ENCODE results near the gene LRRC36.

The LRRC36 gene

DNA sequence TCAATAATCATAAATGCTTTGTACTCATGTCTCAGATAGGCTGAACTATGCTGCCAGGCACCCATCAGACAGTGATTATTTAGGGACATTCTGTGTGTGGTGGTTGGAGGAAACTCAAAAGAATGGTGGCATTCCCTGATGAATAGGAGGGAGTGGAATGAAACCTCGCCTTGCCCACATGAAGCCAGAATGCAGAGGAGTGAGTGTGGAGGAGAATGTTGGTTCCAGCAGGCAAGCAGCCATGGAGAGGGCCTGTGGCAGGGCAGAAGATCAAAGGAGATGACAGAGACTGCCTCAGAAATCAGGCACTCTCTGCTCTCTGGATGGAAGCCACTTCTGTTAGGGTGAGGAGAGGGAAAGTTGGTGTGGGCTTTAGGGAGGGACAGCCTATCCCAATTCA, 22.6 kb upstream of the LRRC36 start:
- no peak for DNase-seq (ENCODE audit: low spot score in 2 of 2)
- Mint-ChIP-seq H3K27ac (no peak overlapping the region), H3K36me3 (no peaks in the 10 kb centered on the region), H3K4me3 (no peak overlapping the region), H3K27me3 (peaks cover 5% of the 10 kb centered on the region), H3K9me3 (no peaks in the 10 kb centered on the region), H3K4me1 (peaks cover 3% of the 10 kb centered on the region)
- no peak for ATAC-seq (ENCODE audit: low read depth)

DNA sequence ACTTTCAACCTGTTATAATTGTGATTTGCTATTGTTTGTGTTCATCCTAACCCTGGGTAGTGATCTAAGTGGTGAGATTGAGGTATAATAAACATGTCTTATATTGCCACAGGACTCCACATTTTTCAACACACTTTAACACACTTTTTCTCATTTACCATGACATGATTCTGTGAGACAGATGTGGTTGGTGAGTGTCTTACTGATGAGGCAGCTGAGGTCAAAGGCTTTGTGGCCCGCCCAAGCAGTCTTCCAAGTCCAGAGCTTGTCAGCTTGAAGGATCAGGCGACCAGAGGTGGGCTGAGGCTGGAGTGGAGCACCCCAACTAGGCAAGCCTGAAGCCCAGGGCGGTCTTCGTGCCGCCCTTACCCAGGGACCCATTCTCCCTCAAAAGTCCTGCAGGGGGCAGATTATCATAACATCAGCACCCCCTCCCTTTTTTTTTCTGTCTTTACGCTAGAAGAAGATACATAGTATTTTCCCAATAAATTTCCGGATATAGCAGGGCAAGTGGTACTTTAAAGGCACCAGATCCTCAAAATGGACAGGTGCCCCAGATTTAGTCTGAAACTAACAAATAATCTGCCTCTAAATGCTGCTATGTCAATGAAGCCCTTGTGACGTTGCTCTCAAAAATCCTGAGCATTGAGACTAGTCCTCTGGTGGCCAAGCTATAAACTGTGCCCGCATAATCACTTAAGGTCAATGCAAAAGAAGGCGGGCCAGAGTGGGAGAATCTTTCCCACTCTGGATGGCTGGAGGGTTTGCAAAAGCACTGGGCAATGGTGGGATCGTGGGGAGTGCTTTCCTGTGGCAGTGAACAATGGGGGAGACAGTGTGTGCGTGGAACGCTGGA, 21.2 kb upstream of the LRRC36 start:
- Mint-ChIP-seq H3K4me1 (peaks cover 3% of the 10 kb centered on the region), H3K4me3 (no peak overlapping the region), H3K9me3 (no peaks in the 10 kb centered on the region), H3K27me3 (peaks cover 5% of the 10 kb centered on the region), H3K27ac (no peak overlapping the region), H3K36me3 (no peaks in the 10 kb centered on the region)
- ATAC-seq (ENCODE audit: low read depth) (no peak), DNase-seq (ENCODE audit: low spot score in 2 of 2) (no peak)

DNA sequence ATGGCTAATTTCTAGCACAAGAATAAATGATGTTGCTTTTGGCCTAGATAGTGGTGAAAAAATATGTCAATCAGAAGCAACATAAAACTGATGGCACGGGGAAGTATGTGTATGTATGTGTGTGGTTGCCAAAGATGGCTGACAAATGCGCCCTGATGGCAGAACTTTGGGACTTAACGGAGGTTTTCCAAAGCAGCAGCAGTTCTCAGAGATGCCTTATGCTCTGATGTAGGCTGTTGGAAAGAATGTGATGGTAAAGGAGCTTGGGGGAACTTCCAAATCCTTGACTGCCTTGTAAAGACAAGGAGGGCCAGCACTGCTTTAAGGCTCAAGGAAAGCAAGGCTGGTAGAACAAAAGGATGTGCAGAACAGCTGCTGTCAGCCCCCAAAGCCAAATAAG, 16.1 kb upstream of the LRRC36 start:
- Mint-ChIP-seq H3K9me3 (no peaks in the 10 kb centered on the region), H3K27ac (no peak overlapping the region), H3K27me3 (peaks cover 3% of the 10 kb centered on the region), H3K36me3 (no peaks in the 10 kb centered on the region), H3K4me3 (no peak overlapping the region), H3K4me1 (peaks cover 3% of the 10 kb centered on the region)
- DNase-seq (ENCODE audit: low spot score in 2 of 2) (no peak), ATAC-seq (ENCODE audit: low read depth) (no peak)

DNA sequence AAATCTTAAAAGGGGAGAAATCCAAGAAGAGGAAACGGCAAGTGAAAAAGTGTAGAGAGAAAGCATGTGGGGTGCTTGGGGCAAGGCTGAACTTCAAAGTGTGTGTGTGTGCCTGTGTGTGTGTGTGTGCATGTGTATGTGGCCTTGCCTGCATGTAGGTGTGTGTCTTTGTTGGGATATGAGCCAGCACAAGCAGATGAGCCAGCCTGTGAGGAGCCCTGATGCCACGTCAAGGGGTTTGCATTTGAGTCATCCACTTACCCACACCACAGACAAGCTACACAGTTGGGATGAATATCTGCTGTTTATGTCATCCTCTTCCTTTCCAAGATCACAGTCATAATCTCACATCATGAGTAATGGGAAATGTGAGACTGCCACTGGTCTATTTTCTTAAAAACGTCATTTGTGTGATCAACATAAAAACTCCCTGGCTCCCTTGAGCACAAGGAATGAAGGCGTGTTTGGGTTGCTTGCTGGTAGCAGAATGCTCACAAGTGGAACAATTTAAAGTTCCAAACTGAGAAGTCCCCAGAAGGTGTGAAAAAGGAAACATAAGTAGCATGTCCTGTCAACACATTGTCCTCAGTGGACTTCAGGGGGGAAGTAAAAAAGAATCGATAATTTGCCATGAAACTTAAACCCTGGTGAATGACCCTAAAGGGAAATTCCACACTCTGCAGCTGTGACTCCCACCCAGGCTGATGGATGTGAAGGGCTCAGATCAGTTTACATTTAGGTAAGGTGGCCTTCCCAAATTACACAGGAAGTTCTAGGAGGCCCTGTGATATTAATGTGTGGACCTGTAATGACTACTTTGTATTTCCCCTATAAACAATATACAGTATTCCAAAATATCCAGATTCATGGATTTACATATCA, 14.8 kb upstream of the LRRC36 start:
- no peak overlapping the region for H3K4me3 Mint-ChIP-seq
- ATAC-seq (ENCODE audit: low read depth) (no peak), DNase-seq (ENCODE audit: low spot score in 2 of 2) (no peak)
- H3K27ac Mint-ChIP-seq = no peak overlapping the region
- H3K9me3 Mint-ChIP-seq = no peaks in the 10 kb centered on the region
- peaks cover 3% of the 10 kb centered on the region for H3K27me3 Mint-ChIP-seq
- no peaks in the 10 kb centered on the region for H3K36me3 Mint-ChIP-seq
- peaks cover 3% of the 10 kb centered on the region for H3K4me1 Mint-ChIP-seq

DNA sequence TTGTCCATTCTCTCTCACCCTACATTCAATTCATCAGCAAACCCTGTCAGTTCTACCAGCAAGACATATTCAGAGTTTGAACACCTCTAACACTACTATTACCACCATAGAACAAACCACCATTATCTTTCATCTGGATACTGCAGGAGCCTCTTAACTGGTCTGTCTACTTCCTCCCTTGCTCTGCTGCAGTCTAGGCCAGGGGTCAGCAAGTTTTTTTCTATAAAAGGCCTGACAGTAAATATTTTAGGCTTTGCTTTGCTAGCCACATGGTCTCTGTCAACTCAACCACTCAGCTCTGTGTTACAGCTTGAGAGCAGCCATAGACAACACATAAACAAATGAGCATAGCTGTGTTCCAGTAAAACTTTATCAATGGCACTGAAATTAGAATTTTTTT, 13.9 kb upstream of the LRRC36 start:
- Mint-ChIP-seq H3K4me1 (peaks cover 3% of the 10 kb centered on the region), H3K27ac (no peak overlapping the region), H3K4me3 (no peak overlapping the region), H3K9me3 (no peaks in the 10 kb centered on the region), H3K36me3 (no peaks in the 10 kb centered on the region), H3K27me3 (peaks cover 3% of the 10 kb centered on the region)
- ATAC-seq (ENCODE audit: low read depth) (no peak), DNase-seq (ENCODE audit: low spot score in 2 of 2) (no peak)

DNA sequence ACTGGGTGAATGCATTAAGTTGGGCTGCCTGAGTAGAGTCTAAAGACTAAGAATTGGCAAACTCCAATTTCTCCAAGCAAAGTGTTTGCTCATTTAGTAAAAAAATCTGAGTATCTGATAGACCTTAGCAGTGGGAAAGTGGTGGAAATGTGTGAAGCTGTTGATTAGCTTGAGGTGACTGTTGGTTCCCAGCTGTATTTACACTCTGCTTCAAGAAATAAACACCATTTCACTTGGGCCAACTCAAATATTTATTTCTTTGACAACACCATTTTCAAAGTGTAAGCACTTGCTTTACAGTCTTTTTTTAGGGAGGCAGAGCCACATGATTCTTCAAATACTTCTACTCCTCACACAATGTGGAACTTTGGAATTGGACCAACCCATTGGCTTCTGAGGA, 8.8 kb upstream of the LRRC36 start:
- Mint-ChIP-seq H3K4me1 (no peaks in the 10 kb centered on the region), H3K27me3 (peaks cover 5% of the 10 kb centered on the region)

DNA sequence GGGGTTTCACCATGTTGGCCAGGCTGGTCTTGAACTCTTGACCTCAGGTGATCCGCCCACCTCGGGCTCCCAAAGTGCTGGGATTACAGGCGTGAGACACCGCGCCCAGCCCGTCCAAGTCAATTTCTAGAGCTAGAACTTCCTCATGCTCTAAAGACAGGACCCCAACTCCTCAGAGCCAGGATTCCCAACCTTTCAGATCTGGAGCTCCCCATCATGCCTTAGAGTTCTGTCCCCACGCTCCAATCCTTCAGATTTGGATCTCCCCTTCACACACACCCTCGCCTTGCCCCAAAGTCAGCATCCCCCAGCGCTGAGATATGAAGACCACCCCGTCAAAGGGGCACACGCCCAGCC, 522 bp upstream of the LRRC36 start:
- peaks cover 1% of the 10 kb centered on the region for H3K36me3 Mint-ChIP-seq
- peaks cover 26% of the 10 kb centered on the region for H3K4me1 Mint-ChIP-seq
- DNase-seq (ENCODE audit: low spot score in 2 of 2) = no peak
- H3K27me3 Mint-ChIP-seq = peaks cover 11% of the 10 kb centered on the region
- H3K4me3 Mint-ChIP-seq = peak overlapping the region; percentile 82
- no peak for ATAC-seq (ENCODE audit: low read depth)
- peaks cover 2% of the 10 kb centered on the region for H3K9me3 Mint-ChIP-seq
- H3K27ac Mint-ChIP-seq = peak overlapping the region; percentile 73

More for the DNA sequence above, 8.8 kb upstream of the LRRC36 start:
- DNase-seq (ENCODE audit: low spot score in 2 of 2) = no peak
- H3K36me3 Mint-ChIP-seq = no peaks in the 10 kb centered on the region
- no peak overlapping the region for H3K4me3 Mint-ChIP-seq
- no peaks in the 10 kb centered on the region for H3K9me3 Mint-ChIP-seq
- no peak for ATAC-seq (ENCODE audit: low read depth)
- no peak overlapping the region for H3K27ac Mint-ChIP-seq

DNA sequence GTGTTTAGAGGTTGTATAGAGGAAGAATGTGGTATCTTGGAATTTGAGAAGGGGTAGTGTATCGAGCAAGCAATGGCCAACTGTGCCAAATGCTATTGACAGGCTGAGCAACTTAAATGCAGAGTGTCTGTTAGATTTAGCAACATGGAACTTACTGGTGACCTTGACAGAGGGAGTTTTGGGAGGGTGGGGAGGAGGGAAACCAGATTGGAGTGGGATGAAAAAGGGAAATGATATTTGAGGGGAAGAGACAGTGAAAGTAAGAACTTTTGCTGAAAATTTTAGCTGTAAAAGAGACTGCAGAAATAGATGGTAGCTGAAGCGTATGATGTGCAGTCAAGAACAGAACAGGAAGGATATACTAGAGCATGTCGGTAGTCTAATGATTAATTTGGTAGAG, 1.1 kb downstream of the LRRC36 start:
- Mint-ChIP-seq H3K9me3 (peaks cover 2% of the 10 kb centered on the region), H3K27ac (no peak overlapping the region), H3K27me3 (peaks cover 11% of the 10 kb centered on the region), H3K4me1 (peaks cover 26% of the 10 kb centered on the region), H3K4me3 (peak overlapping the region; percentile 39), H3K36me3 (peaks cover 1% of the 10 kb centered on the region)
- DNase-seq (ENCODE audit: low spot score in 2 of 2) (no peak), ATAC-seq (ENCODE audit: low read depth) (no peak)

DNA sequence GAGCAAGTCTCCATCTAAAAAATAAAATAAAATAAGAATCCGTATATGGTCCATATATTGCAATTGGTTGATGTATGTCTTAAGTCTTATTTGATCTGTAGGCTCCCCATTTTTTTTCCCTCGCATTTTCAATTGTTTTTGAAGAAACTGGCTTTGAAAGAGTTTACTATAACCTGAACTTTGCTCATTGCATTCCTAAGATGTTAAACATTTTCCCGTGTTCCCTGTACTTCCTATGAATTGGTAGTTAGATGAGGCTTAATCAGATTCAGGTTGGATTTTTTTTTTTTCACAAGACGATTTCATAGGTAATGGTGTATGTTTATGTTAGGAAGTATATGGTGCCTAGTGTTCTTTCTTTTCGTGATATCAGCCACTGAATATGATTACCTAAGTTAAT, 3.3 kb downstream of the LRRC36 start:
- peaks cover 20% of the 10 kb centered on the region for H3K4me1 Mint-ChIP-seq
- H3K27ac Mint-ChIP-seq = no peak overlapping the region
- peaks cover 2% of the 10 kb centered on the region for H3K9me3 Mint-ChIP-seq
- DNase-seq (ENCODE audit: low spot score in 2 of 2) (no peak), ATAC-seq (ENCODE audit: low read depth) (no peak)
- no peak overlapping the region for H3K4me3 Mint-ChIP-seq
- peaks cover 11% of the 10 kb centered on the region for H3K27me3 Mint-ChIP-seq
- peaks cover 1% of the 10 kb centered on the region for H3K36me3 Mint-ChIP-seq

DNA sequence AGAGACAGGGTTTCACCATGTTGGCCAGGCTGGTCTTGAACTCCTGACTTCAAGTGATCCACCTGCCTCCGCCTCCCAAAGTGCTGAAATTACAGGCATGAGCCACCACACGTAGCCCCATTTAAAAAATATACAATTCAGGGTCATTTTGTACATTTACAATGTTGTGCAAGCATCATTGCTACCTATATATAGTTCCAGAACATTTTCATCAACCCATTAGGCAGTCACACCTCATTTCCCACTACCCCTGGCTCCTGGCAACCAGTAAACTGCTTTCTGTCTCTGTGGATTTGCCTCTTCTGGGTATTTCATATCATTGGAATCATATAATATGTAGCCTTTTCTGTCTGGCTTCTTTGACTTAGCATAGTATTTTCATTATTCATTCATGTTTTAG, 6.7 kb downstream of the LRRC36 start:
- Mint-ChIP-seq H3K27me3 (peaks cover 4% of the 10 kb centered on the region), H3K27ac (no peak overlapping the region), H3K4me1 (no peaks in the 10 kb centered on the region)

DNA sequence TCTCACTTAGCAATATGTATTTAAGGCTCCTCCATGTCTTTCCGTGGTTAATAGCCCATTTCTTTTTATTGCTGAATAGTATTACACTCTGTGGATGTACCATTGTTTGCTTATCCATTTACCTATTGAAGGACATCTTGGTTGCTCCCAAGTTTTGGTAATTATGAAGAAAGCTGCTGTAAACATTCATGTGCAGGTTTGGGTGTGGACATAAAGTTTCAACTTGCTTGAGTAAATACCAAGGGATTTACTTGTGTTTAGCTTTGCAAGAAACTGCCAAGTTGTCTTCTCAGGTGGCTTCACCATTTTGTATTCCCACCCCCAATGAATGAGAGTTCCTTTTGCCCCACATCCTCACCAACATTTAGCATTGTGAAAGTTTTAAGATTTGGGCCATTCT, 9.5 kb downstream of the LRRC36 start:
- peaks cover 3% of the 10 kb centered on the region for H3K9me3 Mint-ChIP-seq
- DNase-seq (ENCODE audit: low spot score in 2 of 2) = no peak
- H3K27me3 Mint-ChIP-seq = no peaks in the 10 kb centered on the region
- H3K36me3 Mint-ChIP-seq = peaks cover 3% of the 10 kb centered on the region
- no peaks in the 10 kb centered on the region for H3K4me1 Mint-ChIP-seq
- no peak overlapping the region for H3K4me3 Mint-ChIP-seq
- ATAC-seq (ENCODE audit: low read depth) = no peak
- no peak overlapping the region for H3K27ac Mint-ChIP-seq

More for the DNA sequence above, 6.7 kb downstream of the LRRC36 start:
- no peak for DNase-seq (ENCODE audit: low spot score in 2 of 2)
- ATAC-seq (ENCODE audit: low read depth) = no peak
- Mint-ChIP-seq H3K4me3 (no peak overlapping the region), H3K9me3 (peaks cover 5% of the 10 kb centered on the region), H3K36me3 (peaks cover 5% of the 10 kb centered on the region)

DNA sequence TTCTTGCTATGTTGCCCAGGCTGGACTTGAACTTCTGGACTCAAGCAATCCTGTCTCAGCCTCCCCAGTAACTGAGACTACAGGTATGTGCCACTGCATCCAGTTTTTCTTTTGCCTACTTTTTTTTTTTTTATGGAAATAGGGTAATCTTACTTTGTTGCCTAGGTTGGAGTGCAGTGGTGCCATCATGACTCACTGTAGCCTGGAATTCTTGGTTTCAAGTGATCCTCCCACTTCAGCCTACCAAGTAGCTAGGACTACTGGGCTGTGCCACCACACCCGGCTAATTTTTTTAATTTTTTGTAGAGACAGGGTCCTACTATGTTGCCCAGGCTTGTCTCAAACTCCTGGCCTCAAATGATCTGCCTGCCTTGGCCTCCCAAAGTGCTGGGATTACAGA, 10.0 kb downstream of the LRRC36 start:
- DNase-seq (ENCODE audit: low spot score in 2 of 2) (no peak), ATAC-seq (ENCODE audit: low read depth) (no peak)
- Mint-ChIP-seq H3K36me3 (peaks cover 3% of the 10 kb centered on the region), H3K4me3 (no peak overlapping the region), H3K4me1 (no peaks in the 10 kb centered on the region), H3K9me3 (peaks cover 3% of the 10 kb centered on the region), H3K27ac (no peak overlapping the region), H3K27me3 (no peaks in the 10 kb centered on the region)

DNA sequence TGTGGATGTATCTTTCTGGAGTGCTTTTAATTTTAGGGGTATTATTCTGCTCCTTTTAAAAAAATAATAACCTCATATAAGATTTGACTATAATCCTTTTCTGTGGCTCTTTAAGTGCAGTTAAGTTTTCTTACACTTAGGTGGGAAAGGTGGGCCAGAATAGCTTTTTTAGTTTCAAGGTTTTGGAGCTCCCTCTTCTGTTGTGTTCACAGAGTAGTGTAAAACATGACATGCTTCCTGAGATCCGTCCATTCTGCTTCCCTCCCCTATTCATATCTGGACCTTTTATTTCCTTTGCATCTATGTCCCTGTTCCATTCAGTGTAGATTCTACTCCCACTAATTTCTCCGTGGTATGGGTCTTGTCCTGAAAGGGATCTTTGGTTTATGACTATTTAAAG, 12.8 kb downstream of the LRRC36 start:
- H3K27me3 Mint-ChIP-seq = peaks cover 3% of the 10 kb centered on the region
- H3K4me3 Mint-ChIP-seq = no peak overlapping the region
- peaks cover 3% of the 10 kb centered on the region for H3K9me3 Mint-ChIP-seq
- H3K27ac Mint-ChIP-seq = no peak overlapping the region
- no peaks in the 10 kb centered on the region for H3K4me1 Mint-ChIP-seq
- DNase-seq (ENCODE audit: low spot score in 2 of 2) (no peak), ATAC-seq (ENCODE audit: low read depth) (no peak)
- H3K36me3 Mint-ChIP-seq = peaks cover 3% of the 10 kb centered on the region

DNA sequence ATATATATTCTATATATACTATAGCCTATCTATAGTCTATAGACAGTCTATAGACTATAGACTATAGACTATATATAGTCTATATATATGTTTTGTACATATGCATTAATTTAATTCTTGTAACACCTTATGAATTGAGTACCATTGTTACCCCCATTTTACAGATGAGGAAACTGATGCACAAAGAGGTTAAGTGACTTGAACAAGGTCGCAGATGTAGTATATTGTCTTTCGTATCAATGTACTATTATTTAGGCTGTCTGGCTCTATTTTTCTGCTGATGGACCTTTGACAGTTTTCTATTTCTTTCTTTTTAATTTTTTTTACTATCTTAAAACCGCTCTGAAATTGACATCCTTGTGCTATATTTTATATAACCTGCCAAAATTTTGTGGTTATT, 14.6 kb downstream of the LRRC36 start:
- H3K4me3 Mint-ChIP-seq = no peak overlapping the region
- ATAC-seq (ENCODE audit: low read depth) (no peak), DNase-seq (ENCODE audit: low spot score in 2 of 2) (no peak)
- H3K27me3 Mint-ChIP-seq = peaks cover 3% of the 10 kb centered on the region
- H3K9me3 Mint-ChIP-seq = no peaks in the 10 kb centered on the region
- no peaks in the 10 kb centered on the region for H3K36me3 Mint-ChIP-seq
- no peak overlapping the region for H3K27ac Mint-ChIP-seq
- no peaks in the 10 kb centered on the region for H3K4me1 Mint-ChIP-seq
